GM19397 (cell line): ENCODE data around the gene PVR.
"Not testable (repeated sequence)": the region's sequence is repeated elsewhere in the genome, so short reads cannot be mapped to it uniquely, and the experiment has no call there.

ENCODE experiments used
- ATAC-seq: cut with Tn5 transposase; IDR thresholded peaks from one replicate; pipeline ENCODE4 v1.9.1; 2021; ENCODE audit warnings: mild to moderate bottlenecking, moderate library complexity; ENCODE audit not compliant: unreplicated experiment

The PVR gene

GRCh38 chr19:44618640-44619357 is 24.9 kb upstream of the PVR start:
- ATAC-seq, result no peak

DNA sequence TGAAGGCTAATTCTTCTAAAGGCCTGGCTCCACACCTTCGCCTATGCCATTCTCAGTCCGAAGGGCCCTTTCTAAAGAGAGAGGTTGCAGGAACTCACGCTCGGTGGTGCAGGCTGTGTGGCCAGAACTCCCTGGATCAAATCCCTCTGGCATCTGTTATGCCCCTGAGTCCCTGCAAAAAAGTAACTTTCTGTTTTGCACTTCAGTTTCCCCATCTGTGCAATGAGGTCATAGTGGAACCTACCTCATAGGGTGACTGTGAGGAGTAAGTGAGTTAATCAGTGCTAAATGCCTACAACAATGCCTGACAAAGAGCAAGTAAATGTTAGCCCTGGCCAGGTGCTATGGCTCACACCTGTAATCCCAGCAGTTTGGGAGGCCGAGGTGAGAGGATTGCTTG is 23.0 kb upstream of the PVR start:
- ATAC-seq, result no peak

- no peak for ATAC-seq
Measured at GRCh38 chr19:44621367-44621766, 22.3 kb upstream of the PVR start.

DNA sequence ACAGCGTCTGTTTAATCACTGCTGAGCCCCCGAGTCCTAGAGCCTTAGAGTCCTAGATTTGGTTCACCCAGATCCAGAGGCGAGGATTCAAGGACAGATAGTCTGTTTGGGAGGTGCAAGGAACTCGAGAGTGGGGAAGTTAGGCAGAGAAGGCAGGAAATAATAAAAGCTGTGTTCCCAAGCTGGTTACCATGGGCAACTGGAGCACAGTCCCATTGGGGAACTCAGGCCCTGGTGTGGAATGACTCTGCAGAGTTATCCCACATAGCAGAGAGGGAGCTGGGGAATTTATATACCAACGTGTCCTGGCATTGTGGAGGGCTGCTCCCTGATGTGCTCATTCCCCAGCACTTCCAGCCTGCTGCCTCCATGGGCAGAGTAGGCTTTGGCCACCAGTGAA is 20.6 kb upstream of the PVR start:
- no peak for ATAC-seq

DNA sequence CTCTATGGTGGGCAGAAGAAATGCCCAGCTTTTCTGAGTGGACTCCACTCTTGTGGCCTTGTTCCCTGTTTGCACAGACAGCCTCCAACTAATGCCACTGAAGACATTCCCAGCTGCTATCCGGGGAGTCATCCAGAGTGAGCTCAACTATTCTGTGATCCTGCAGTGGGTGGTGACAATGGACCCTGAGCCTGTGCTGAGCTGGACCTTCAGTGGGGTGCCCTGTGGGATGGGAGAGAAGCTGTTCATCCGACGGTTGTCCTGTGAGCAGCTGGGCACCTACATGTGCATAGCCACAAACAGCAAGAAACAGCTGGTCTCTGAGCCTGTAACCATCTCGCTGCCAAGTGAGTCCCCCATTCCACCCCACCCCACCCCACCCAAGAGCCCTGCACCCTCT is 20.1 kb upstream of the PVR start:
- no peak for ATAC-seq

DNA sequence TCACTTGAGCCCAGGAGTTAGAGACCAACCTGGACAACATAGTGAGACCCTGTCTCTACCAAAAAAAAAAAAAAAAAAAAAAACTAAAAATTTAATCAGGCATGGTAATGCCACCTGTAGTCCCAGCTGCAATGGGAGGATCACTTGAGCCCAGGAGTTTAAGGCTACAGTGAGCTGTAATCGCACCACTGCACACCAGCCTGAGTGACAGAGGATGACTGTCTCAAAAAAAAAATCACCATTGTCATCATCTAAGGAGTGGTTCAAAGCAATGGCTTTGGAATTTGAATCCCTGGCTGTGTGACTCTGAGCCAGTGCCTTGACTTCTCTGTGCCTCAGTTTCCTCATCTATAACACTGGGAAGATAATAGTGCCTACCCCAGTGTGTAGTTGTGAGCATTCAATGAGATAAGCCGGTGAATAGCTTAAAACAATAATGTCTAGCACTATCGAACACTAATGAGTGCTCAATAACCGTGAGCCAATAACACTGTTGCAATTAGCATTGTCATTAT is 18.8 kb upstream of the PVR start:
- ATAC-seq, result no peak

DNA sequence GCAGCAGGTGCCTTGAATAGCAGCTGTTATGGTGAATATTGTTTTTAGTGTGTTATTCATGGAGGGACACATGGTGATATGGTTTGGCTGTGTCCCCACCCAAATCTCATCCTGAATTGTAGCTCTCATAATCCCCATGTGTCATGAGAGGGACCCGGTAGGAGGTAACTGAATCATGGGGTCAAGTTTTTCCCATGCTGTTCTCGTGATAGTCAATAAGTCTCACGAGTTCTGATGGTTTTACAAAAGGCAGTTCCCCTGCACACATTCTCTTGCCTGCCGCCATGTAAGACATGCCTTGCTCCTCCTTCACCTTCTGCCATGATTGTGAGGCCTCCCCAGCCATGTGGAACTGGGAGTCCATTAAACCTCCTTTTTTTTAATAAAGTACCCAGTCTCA is 18.1 kb upstream of the PVR start:
- not testable (repeated sequence) for ATAC-seq

GRCh38 chr19:44626048-44626624 is 17.6 kb upstream of the PVR start:
- no peak for ATAC-seq

DNA sequence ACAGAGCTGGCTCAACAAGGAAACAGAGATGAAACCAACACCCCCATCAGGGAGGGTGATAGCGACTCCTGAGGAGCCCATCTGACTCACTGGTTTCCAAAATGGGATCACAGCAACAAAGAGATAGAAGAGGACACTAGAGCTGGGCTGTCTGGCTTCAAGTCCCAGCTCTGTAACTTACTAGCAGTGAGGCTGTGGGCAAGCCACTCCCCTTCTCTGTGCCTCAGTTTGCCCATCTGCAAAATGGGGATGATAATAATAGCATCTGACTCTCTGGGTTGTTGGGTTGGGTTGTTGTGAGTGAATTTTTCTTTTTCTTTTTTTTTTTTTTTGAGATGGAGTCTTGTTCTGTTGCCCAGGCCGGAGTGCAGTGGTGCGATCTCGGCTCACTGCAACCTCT is 16.1 kb upstream of the PVR start:
- ATAC-seq, result no peak

DNA sequence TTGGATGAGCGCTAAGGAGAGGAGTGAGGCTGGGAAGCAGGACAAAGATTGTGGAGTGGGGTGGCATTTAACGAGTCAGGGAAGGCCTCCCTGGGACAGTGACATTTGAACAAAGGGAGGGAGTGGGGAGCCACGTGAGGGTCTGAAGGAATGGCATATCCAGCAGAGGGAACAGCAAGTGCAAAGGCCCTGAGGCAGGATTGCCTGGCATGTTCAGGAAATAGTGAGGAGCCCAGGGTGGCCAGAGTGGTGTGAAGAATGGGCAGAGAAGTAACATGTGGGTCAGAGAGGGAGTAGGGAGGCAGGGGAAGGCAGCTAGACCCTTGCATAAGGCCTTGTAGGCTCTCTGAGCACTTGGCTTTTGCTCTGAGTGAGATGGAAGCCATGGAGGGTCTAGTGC is 14.9 kb upstream of the PVR start:
- no peak for ATAC-seq

DNA sequence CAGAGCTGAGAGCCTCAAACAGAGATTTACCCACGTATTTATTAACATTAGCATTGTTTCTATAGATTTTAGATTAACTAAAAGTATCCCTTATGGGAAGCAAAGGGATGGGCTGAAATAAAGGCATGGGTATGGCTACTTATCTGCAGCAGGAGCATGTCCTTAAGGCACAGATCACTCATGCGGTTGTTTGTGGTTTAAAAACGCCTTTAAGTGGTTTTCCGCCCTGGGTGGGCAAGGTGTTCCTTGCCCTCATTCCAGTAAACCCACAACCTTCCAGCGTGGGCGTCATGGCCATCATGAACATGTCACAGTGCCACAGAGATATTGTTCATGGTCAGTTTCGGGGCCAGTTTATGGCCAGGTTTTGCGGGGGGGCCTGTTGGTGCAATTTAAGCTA is 12.1 kb upstream of the PVR start:
- ATAC-seq, result not testable (repeated sequence)

GRCh38 chr19:44634058-44634457 is 9.7 kb upstream of the PVR start:
- not testable (repeated sequence) for ATAC-seq

- no peak for ATAC-seq
Measured at GRCh38 chr19:44634785-44635184, 8.9 kb upstream of the PVR start.

DNA sequence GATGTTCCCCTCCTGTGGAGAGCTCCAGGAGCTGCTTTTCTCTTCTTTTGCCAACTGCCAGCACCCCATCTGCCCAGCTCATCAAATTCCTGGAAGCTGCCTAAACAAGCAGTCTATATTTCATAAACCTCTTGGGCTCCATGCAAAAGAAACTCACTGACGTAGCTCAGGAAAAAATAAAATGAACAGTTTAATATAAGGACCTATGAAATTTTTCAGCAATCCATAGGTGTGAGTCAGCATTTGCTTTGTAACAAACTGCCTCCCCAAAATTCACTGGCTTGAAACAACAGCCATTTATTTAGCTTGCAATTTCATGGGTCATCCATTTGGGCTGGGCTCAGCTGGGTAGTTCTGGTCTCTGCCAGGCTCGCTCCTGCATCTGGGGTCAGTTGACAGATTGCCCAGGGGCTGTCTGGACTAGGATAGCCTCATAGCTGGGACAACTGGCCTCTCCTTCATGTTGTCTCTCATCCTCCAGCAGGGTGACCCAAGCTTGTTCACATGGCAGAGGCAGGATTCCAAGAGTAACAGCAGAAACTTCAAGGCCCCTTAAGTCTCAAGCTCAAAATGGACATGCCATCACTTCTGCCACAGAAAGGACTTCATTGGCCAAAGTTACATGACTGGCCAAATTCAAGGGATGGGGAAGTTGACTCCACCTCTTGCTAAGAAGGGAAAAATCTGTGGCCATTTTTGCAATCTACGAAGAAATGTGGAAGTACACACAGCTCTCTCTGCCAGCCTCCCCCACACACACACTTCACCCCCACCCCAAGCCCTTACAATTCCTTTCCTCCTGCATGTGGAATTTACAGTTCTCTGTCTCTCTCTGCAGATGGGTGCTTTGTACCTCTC is 7.9 kb upstream of the PVR start:
- no peak for ATAC-seq

DNA sequence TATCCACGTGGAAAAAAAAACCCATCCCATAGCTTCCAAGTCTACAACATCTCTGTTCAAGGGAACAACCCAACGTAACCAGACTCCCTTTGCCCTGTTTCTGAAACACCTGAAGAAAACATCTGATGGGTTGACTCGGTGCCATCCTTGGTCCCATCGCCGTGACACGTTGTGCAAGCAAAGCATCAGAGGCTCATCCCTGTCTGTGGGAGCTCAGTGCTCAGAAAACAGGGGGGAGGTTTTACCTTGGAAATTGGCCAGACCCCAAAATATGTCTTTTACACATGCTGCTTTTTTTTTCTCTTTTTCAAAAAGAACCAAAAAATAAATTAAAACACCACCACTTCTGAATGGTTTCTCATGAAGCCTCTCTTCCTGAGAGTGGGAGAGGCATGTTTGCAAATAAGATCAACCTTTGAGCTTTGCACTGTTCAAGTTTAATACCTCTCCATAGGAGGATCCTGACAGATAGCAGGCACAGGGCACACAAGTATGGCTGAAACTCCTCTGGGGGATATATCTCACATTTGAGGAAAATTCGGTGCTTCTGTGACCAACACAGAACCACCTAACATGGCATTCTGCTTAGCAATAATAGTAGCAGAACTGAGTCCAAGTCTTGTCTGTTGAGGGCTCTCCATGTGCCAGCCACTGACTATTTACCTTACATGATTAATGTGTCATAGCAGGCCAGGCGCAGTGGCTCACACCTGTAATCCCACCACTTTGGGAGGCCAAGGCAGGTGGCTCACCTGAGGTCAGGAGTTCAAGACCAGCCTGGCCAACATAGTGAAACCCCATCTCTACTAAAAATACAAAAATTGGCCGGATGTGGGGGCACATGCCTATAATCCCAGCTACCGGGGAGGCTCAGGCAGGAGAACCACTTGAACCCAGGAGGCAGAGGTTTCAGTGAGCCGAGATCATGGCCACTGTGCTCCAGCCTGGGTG is 7.0 kb upstream of the PVR start:
- no peak for ATAC-seq

- ATAC-seq, result no peak
Measured at GRCh38 chr19:44637390-44637764, 6.3 kb upstream of the PVR start.

DNA sequence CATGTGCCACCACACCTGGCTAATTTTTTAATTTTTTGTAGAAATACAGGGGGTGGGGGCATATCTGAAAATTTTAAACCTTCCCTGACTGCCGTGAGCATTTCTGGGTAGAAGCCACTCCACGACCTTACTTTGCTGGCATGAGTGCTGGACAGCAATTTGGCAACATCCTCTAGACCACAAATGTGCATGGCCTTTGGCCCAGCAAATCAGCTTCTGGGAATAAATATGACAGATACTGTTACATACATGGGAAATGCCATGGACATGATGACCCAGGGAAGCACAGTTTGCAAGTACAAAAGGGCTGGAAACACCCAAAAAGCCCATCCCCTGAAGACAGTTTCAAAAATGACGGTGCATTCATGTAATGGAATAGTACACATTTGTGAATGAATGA is 3.2 kb upstream of the PVR start:
- no peak for ATAC-seq

DNA sequence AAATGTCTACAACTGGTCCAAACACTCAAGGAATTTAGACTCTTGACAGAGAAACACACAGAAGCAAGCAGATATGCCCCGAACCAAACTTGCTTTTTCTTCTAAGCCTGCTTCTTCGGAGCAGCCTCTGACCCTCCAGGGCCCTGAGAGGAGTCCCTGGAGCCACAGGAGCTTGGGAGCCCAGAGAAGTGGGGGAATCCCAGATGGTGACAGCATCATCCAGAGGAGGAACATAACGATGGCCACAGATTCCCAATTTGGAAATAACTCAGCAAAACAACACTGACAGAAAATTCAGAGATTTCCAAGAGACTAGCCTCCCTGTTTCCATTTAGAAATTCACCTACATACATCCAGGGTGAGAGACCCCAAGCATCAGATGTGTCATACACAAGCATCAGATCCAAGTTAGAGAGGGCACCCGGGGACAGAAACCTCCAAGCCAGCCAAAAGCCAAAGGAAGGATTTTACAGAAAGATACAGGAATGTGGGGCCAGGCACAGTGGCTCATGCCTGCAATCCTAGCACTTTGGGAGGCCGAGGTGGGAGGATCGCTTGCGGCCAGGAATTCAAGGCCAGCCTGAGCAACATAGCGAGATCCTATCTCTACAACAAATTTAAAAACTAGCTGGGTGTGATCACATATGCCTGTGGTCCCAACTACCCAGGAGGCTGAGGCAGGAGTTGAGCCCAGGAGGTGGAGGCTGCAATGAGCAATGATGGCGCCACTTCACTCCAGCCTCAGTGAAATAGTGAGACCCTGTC is 2.0 kb upstream of the PVR start:
- no peak for ATAC-seq

DNA sequence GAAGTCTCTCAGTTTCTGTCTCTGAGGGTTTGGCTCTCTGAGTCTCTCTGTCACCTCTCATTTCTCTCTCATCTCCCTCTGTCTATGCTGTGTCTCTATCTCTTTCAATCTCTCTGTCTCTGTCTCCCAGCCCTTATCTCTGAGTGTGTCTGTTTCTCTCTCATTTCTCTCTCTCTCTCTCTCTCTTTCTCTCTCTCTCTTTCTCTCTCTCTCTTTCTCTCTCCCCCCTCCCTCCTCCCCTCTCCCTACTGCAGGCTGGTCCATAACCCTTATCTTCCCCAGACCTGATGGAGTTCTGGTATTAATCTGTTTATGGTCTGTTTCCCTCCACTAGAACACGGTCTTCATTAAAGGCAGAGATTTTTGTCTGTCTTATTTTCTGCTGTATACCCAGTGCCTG is 1.3 kb upstream of the PVR start:
- ATAC-seq, result no peak

DNA sequence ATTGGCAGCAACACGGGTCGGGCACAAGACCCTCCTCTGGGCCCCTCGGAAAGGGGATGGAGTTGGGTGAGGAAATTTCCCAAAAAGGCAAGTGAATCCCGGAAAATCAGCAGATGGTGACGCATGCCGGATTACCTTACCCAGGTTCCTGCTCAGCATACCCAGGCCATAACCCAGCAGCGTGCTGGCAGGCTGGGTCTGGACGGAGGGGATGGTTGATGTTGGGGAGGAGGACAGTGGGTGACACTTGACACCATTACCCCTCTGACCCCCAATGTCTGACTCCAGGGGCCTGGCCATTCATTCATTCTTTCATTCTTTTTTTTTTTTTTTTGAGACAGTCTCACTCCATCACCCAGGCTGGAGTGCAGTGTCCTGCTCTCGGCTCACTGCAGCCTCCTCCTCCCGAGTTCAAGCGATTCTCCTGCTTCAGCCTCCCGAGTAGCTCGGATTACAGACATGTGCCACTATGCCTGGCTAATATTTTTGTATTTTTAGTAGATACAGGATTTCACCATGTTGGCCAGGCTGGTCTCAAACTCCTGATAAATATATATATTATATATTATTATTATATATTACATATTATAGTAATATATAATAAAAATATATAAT is 799 bp downstream of the PVR start:
- ATAC-seq, result no peak
